GM18909 (cell line): ENCODE results near the gene TRIM22.
"Not testable (repeated sequence)": the region's sequence is repeated elsewhere in the genome, so short reads cannot be mapped to it uniquely, and the experiment has no call there.

Source experiments
- ATAC-seq: cut with Tn5 transposase; IDR thresholded peaks from one replicate; pipeline ENCODE4 v1.9.1; 2021; ENCODE audit warnings: mild to moderate bottlenecking; ENCODE audit not compliant: unreplicated experiment, poor library complexity

The TRIM22 gene, protein sequence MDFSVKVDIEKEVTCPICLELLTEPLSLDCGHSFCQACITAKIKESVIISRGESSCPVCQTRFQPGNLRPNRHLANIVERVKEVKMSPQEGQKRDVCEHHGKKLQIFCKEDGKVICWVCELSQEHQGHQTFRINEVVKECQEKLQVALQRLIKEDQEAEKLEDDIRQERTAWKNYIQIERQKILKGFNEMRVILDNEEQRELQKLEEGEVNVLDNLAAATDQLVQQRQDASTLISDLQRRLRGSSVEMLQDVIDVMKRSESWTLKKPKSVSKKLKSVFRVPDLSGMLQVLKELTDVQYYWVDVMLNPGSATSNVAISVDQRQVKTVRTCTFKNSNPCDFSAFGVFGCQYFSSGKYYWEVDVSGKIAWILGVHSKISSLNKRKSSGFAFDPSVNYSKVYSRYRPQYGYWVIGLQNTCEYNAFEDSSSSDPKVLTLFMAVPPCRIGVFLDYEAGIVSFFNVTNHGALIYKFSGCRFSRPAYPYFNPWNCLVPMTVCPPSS

DNA sequence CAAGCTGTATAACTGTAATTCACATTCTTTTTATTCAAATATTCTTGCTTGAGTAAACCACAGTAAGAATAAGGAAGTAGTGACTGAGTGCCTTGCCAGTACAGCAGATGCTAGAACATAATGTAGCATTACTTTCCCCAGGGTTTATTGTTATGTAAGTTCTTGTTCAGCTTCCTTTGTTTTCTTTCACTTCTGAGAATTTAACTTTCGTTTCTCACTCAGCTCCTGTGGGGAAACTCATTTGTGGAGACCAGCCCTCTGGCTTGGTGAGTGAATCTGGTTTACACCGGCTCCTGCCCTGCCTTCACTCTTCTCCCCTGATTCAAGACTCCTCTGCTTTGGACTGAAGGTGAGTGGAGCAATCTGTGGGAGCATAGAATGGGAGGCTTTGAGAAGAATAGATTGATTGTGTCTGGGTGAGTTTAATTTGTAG lies at the start of gene TRIM22:
Gene TRIM22 (plus strand): TSS at position 240 of the 433 bp plus-strand sequence. CDS start 6,443 bp downstream, outside the sequence.
- ATAC-seq = peak; percentile 73

DNA sequence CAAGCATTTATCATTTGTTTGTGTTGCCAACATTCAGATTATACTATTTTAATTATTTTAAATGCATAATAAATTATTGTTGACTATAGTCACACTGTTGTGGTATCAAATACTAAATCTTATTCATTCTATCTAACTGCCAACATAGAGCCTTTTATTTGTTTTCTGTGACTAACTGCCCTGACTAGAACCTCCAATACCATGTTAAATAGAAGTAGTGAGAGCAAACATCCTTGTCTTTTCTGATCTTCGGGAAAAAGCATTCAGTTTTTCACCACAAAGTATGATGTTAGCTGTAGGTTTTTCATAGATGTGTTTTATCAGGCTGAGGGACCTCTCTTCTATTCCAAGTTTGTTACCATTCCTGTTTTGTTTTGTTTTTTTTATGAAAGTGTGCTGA lies 49.6 kb upstream of the TRIM22 start:
- ATAC-seq = no peak

DNA sequence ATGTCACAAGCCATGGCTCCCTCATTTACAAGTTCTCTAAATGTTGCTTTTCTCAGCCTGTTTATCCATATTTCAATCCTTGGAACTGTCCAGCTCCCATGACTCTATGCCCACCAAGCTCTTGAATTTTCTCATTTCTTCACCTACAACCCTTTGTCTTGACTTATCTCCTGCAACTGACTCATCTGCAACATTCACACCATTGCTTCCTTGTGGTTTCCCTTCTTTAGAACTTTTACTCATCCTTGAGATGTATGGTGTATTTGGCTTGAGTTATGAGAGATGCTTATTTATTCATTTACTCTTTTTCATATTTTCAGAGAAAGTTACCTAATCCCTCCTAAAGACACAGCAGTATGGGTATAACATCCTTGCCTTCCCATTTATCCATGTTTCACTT lies 46.0 kb upstream of the TRIM22 start:
- no peak for ATAC-seq

DNA sequence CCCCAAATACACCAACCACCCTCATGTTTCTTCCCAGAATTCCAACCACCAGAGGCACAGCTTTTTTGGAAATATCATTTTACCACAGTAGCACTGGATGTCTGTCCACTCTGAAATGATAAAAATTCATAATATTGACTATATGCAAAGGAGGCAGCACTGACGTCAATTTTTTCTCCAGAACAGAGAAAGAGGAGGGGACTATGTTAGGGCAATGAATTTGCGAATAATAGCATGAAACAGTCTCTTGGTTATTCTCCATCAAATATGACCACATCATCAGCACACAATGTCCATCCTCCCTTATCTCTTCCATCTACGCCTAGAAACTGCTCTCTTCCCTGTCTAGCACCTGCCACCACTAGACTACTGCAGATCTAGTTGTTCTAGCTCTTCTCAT lies 43.5 kb upstream of the TRIM22 start:
- no peak for ATAC-seq

DNA sequence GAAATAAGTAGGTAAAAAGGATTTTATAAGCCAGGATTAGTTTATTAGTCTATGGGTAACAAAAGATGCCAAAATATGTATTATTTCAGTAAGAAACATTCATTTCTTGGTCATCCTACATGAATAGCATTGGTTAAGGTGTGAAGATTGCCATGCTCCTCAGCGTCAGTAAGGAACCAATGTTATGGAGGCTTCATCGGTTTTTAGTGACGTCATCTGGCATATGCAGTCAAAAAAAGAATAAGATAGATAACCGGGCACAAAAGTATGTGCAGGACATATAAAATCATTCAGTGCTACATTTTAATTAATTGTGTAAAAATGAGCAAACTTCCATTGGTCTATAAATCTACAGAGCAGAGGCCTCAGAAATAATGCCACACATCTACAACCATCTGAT lies 34.1 kb upstream of the TRIM22 start:
- ATAC-seq = no peak

DNA sequence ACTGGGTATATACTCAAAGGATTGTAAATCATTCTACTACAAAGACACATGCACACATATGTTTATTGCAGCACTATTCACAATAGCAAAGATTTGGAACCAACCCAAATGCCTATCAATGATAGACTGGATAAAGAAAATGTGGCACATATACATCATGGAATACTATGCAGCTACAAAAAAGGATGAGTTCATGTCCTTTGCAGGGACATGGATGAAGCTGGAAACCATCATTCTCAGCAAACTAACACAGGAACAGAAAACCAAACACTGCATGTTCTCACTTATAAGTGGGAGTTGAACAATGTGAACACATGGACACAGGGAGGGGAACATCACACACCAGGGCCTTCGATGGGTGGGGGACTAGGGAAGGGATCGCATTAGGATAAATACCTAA lies 32.6 kb upstream of the TRIM22 start:
- not testable (repeated sequence) for ATAC-seq

DNA sequence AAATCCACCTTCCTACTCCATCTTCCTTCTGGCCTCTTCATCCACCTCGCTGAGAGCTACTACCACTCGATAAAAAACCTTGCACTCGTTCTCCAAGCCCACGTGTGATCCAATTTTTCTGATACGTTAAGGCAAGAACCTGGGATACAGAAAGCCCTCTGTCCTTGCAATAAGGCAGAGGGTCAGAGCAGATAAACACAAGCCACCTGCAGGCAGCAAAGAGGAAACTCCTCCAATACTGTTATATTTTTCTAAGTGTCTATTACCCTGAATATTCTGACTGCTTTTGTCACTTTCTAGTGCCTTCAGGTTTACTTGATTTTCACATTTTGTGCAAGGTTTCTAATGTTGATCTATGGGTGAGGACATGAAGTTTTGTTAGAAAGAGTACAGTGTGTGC lies 31.3 kb upstream of the TRIM22 start:
- ATAC-seq = no peak

DNA sequence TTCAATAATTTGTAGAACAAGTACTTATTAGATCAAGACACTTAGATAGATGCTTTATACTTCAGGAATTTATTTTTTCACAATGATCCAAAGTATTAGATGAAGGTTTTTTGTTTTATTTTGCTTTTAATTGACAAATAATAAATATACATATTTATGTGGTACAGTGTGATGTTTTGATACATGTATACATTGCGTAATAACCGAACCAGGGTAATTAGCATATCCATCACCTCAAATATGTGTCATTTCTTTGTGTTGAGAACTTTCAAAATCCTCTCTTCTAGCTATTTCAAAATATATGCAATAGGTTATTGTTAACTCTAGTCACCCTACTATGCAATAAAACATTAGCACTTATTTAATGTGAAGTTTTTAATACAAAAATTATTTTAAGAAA lies 26.1 kb upstream of the TRIM22 start:
- no peak for ATAC-seq

DNA sequence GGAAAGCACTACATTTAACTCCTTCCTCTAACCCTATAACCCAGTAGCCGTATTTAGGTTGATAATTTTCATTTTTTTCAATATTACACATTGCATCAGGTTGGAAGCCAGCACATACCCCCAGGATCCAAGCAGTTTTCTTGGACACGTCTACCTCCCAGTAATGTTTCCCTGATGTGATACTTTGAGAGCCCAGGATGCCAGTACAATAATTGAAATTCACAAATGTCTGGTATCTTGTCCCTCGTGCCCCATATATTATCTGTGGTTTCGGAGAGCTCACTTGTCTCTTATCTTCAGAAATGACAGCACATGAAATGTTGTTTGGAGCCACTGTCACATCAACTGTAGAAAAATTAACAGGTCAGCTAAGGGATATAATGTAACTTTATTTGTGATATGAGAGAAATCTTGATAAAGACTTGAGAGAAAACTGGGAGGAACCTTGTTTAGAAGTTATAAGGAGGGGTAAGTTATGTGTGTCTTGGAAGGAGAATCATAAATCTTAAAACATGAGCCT lies 24.5 kb upstream of the TRIM22 start:
- ATAC-seq = no peak

DNA sequence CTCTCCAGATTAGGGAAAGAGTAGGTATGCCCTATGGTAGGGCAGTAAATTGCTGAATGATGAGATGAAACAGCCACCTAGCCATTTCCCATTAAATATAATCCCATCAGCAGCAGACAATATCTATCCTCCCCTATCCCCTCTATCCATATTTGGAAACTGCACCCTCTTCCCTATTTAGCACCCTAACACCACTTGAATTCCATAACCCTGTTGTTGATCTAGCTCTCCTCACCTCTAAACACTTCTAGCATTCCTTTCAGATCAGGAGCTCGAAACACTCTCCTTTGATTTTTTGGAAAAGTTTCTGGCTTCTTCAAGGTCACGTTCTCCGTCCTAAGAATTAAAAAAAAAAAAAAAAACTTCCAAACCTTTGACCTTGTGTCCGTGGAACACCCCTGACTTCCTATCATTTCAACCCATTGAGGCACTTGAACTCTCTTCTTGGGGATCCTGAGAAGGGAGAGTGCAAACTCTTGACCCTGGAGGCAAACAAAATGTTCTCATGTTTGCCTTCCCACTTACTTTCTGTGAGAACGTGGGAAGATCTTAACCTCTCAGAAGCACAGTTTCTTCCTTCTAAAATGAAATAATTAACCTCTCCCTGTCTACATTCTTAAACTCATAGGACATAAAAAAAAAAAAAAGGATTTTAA lies 23.7 kb upstream of the TRIM22 start:
- ATAC-seq = no peak

DNA sequence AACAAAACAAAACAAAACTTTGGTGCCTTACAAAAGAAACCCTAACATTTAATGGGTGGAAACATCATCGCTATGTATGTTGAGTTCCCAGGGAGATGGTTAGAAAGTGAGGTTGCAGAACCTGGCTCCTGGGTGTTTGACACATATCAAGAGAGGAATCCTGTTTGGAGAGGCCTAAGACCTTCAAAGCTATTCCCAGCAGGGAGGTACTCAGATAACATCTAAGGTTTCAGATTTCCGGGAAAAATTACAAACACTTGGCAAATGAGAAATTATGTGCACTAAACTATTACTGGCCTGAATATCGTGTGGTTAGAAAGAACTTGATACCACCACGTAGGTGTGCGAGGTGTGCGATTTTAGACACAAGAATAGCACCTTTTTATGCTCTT lies 23.2 kb upstream of the TRIM22 start:
- ATAC-seq = no peak

DNA sequence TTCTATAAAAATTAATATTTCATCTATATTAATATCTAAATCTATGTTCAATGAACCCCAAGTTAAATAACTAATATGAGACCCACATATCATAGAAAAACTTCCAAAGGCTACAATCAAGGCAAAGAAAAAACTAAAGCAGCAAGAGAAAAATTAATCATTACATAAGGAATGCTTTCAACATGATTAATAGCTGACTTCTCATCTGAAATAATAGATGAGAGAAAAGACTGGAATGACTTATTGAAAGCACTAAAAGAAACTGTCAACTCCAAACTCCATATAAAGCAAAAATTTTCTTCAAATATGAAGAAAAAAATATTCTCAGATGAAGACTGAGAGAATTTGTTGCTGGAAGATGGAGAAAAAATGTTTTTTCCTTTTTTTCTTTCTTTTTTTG lies 17.8 kb upstream of the TRIM22 start:
- ATAC-seq = no peak

DNA sequence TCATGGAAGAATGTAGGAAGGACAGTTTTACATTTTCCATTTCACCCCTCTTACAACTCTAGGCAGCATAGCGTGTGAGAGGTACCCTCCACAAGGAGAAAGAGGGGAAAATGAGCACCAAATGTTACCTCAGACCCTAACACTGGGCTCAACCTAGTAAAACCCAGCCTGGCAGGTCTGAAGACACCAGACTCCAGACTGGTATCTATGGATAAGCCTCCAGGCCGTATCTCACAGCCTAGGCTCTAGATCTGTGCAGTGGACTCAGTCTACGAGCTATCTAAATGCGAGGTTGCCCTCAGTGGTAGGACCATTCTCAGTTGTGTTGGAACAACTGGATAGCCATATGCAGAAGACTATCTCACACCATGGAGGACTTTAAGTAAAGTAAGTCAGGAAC lies 15.2 kb upstream of the TRIM22 start:
- no peak for ATAC-seq

DNA sequence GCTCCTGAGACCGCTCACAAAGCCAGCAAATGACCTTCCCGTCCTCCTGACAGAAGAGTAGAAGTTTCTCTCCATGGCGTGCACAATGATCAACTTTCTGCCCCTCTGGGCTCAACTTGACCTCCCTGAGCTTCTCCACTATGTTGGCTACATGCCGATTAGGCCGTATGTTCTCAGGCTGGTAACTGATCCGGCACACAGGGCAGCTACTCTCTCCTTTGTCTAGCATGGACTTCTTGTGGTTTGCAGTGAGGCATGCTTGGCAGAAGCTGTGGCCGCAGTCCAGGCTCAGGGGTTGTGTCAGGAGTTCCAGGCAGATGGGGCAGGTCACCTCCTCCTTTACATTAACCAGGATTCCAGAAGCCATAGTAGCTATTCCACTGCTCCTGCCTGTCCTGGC lies 9.8 kb upstream of the TRIM22 start:
- no peak for ATAC-seq

DNA sequence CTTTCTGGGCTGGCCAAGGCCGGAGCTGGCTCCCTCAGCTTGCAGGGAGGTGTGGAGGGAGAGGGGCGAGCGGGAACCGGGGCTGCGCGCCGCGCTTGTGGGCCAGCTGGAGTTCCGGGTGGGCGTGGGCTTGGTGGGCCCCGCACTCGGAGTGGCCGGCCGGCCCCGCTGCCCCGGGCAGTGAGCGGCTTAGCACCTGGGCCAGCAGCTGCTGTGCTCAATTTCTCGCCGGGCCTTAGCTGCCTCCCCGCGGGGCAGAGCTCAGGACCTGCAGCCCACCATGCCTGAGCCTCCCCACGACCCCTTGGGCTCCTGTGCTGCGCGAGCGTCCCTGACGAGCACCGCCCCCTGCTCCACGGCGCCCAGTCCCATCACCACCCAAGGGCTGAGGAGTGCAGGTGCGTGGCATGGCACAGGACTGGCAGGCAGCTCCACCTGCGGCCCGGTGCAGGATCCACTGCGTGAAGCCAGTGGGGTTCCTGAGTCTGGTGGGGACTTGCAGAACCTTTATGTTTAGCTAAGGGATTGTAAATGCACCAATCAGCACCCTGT lies 6.6 kb upstream of the TRIM22 start:
- not testable (repeated sequence) for ATAC-seq

DNA sequence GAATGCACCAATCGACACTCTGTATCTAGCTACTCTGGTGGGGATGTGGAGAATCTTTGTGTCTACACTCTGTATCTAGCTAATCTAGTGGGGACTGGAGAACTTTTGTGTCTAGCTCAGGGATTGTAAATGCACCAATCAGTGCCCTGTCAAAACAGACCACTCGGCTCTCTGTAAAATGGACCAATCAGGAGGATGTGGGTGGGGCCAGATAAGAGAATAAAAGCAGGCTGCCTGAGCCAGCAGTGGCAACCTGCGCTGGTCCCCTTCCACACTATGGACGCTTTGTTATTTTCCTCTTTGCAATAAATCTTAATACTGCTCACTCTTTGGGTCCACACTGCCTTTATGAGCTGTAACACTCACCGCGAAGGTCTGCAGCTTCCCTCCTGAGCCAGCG lies 6.0 kb upstream of the TRIM22 start:
- not testable (repeated sequence) for ATAC-seq

DNA sequence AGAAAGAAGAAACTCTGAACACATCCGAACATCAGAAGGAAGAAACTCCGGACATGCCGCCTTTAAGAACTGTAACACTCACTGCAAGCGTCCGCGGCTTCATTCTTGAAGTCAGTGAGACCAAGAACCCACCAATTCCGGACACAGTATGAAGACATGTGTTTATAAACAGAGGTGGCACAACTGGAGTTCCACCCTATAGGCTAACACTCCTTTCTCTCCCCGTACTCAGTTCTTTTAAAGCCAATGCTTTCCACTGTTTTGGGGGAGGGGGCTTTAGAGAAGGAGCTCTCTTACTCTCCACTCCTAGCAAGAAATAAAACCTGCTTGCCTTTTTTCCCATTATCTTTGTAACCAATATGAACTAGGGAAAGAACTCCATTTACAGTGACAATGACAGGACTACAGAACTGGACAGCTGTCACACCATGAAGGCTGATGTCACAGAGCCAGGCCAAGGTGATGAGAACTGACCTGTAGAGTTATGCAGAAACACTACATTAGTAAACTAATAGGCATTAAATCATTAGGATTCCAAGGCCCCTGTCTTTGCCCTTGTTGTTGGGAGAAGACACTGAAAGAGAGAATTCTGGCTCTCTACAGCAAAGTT lies 5.4 kb upstream of the TRIM22 start:
- peak; percentile 27 for ATAC-seq

DNA sequence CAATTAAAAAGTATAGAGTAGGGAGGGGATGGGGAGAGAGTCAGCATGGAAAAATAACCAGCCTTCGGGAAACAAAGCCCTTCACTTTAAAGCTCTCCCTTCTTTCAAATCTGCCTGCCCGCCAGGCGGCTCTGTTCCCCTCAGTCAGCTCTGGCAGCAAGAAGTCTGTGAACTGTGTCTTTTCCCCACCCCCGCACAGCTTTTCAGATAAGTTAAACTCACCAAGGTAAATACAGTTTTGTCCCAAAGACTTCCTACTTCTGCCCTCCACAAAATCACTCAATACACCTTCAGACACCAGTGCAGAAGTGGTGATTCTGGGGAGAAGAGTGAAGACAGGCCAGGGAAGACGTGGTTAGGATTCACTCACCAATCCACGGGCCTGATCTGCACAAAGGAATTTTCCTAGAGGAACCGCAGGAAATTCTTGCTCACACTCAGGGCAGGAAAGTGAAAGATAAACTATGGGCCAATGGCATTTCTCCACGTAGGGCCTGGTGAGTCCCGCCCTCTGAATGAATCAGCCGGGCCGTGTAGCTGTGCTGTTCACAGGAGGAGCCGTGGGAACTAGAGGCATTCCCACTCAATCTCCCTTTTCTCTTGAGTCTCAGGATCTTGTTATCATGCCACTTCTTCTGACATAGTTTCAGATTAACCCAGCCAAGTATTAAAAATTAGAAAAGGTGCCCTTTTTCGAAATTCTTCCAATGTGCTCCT lies 4.8 kb upstream of the TRIM22 start, which contains the start of gene TRIM5:
Gene TRIM5 (minus strand): TSS at position 429 of the 717 bp plus-strand sequence. CDS start 4,897 bp downstream, outside the sequence.
- peak; percentile 81 for ATAC-seq

DNA sequence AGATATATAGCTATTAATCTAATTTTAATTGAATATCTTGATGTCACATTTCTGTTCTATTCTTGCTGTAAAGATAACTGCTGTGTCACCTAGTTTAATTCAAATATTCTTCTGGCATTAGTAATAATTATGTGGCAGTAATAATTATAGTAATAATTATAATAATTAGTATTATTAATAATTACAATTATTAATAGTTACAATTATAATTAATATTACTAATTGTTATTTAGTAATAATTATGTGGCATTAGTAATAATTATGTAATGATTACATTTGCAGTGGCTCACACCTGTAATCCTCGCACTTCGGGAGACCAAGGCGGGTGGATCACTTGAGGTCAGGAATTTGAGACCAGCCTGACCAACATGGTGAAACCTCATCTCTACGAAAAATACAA lies 3.2 kb upstream of the TRIM22 start:
- ATAC-seq = no peak

DNA sequence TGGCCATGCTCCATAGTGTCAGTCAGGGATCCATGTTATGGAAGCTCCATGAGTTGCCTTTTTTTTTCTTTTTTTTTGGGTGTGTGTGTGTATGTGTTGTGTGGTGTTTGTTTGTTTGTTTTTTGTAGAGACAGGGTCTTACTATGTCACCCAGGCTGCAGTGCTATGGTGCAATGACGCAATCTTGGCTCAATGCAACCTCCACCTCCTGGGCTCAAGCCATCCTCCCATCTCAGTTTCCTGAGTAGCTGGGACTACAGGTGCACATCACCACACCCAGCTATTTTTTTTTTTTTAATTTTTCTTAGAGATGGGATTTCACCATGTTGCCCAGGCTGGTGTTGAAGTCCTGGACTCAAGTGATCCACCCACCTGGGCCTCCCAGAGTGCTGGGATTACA lies 1.1 kb upstream of the TRIM22 start:
- no peak for ATAC-seq
